H9 (cell line): ENCODE data around the gene TMEM38A. TPM values are rescaled to one million over a fixed set of nuclear protein-coding genes. Genes with fewer than 3 reads are reported as not detected.

Source experiments
- DNase-seq: peaks from one replicate; pipeline ENCODE4 v3.0.0-alpha.2; 2017
- H2AFZ ChIP-seq: one replicate; pipeline ENCODE4 v1.6.1; 2013; ENCODE audit warnings: mild to moderate bottlenecking, low read length, control low read depth, moderate library complexity
- H2AK5ac ChIP-seq: 2 replicates; pipeline ENCODE4 v1.6.1; 2013; ENCODE audit warnings: low read length, control low read depth, mixed read lengths; ENCODE audit not compliant: insufficient read length
- H2BK120ac ChIP-seq: one replicate; pipeline ENCODE4 v1.6.1; 2013; ENCODE audit warnings: low read depth, mild to moderate bottlenecking, low read length, control low read depth, inconsistent platforms; ENCODE audit not compliant: poor library complexity, severe bottlenecking
- H2BK12ac ChIP-seq: 2 replicates; pipeline ENCODE4 v1.6.1; 2013; ENCODE audit warnings: low read length, control low read depth, mixed read lengths, low read depth; ENCODE audit not compliant: insufficient read length
- H2BK15ac ChIP-seq: 2 replicates; pipeline ENCODE4 v1.6.1; 2013; ENCODE audit warnings: low read depth, low read length, control low read depth
- H2BK20ac ChIP-seq: one replicate; pipeline ENCODE4 v1.6.1; 2013; ENCODE audit warnings: low read depth, mild to moderate bottlenecking, low read length, control low read depth, inconsistent platforms; ENCODE audit not compliant: poor library complexity, severe bottlenecking
- H2BK5ac ChIP-seq: 2 replicates; pipeline ENCODE4 v1.6.1; 2013; ENCODE audit warnings: low read length, control low read depth, mixed read lengths; ENCODE audit not compliant: insufficient read length
- H3K14ac ChIP-seq: 2 replicates; pipeline ENCODE4 v1.6.1; 2013; ENCODE audit warnings: low read length, control low read depth; ENCODE audit not compliant: insufficient read depth
- H3K18ac ChIP-seq: 2 replicates; pipeline ENCODE4 v1.6.1; 2013; ENCODE audit warnings: low read depth, mild to moderate bottlenecking, mixed read lengths, low read length, control low read depth; ENCODE audit not compliant: insufficient read length
- H3K23ac ChIP-seq: 2 replicates; pipeline ENCODE4 v1.6.1; 2013; ENCODE audit warnings: low read length, control low read depth, mixed read lengths, low read depth; ENCODE audit not compliant: insufficient read length
- H3K23me2 ChIP-seq: 2 replicates; pipeline ENCODE4 v1.6.1; 2013; ENCODE audit warnings: low read depth, mild to moderate bottlenecking, mixed read lengths, low read length, control low read depth; ENCODE audit not compliant: insufficient read length, poor library complexity, severe bottlenecking
- H3K27ac ChIP-seq: 2 replicates; pipeline ENCODE4 v1.5.1; 2013; ENCODE audit warnings: low read length, control low read depth, mixed read lengths, low read depth; ENCODE audit not compliant: insufficient read length
- H3K27me3 ChIP-seq: 2 replicates; pipeline ENCODE4 v1.6.1; 2013; ENCODE audit warnings: low read length, control low read depth, inconsistent platforms; ENCODE audit not compliant: insufficient read depth
- H3K4ac ChIP-seq: 2 replicates; pipeline ENCODE4 v1.6.1; 2013; ENCODE audit warnings: low read depth, mild to moderate bottlenecking, control low read depth, inconsistent platforms, low read length, moderate library complexity
- H3K4me1 ChIP-seq: 2 replicates; pipeline ENCODE4 v1.6.1; 2013; ENCODE audit warnings: low read length, control low read depth, inconsistent platforms; ENCODE audit not compliant: insufficient read depth
- H3K4me2 ChIP-seq: 2 replicates; pipeline ENCODE4 v1.6.1; 2013; ENCODE audit warnings: low read length, control low read depth, mixed read lengths; ENCODE audit not compliant: insufficient read length, insufficient read depth
- H3K56ac ChIP-seq: 2 replicates; pipeline ENCODE4 v1.6.1; 2013; ENCODE audit warnings: low read depth, mild to moderate bottlenecking, mixed read lengths, low read length, control low read depth; ENCODE audit not compliant: insufficient read length
- H3K79me1 ChIP-seq: 2 replicates; pipeline ENCODE4 v1.6.1; 2013; ENCODE audit warnings: low read depth, mild to moderate bottlenecking, moderate library complexity, low read length, control low read depth, inconsistent platforms; ENCODE audit not compliant: insufficient read depth, poor library complexity, severe bottlenecking
- H3K79me2 ChIP-seq: 2 replicates; pipeline ENCODE4 v1.6.1; 2013; ENCODE audit warnings: low read length, control low read depth, inconsistent platforms; ENCODE audit not compliant: insufficient read depth
- H3K9ac ChIP-seq: 2 replicates; pipeline ENCODE4 v1.6.1; 2013; ENCODE audit warnings: low read length, control low read depth, mixed read lengths; ENCODE audit not compliant: insufficient read length; ENCODE audit errors: extremely low read depth
- H3K9me3 ChIP-seq: one replicate; pipeline ENCODE4 v1.6.1; 2013; ENCODE audit warnings: low read depth, low read length, inconsistent platforms; ENCODE audit not compliant: control insufficient read depth
- H3T11ph ChIP-seq: one replicate; pipeline ENCODE4 v1.6.1; 2013; ENCODE audit warnings: mild to moderate bottlenecking, low read length, control low read depth, inconsistent platforms
- H4K20me1 ChIP-seq: one replicate; pipeline ENCODE4 v1.6.1; 2013; ENCODE audit not compliant: control insufficient read depth, insufficient read length, insufficient read depth
- H4K5ac ChIP-seq: 2 replicates; pipeline ENCODE4 v1.6.1; 2013; ENCODE audit warnings: low read depth, mild to moderate bottlenecking, mixed read lengths, low read length, control low read depth; ENCODE audit not compliant: insufficient read length
- H4K8ac ChIP-seq: replicated peaks from 2 replicates; pipeline ENCODE4 v1.6.1; 2013; ENCODE audit warnings: low read length, control low read depth, mixed read lengths, low read depth; ENCODE audit not compliant: insufficient read length
- H4K91ac ChIP-seq: 2 replicates; pipeline ENCODE4 v1.6.1; 2013; ENCODE audit warnings: low read depth, mild to moderate bottlenecking, moderate library complexity, mixed read lengths, low read length, control low read depth; ENCODE audit not compliant: insufficient read length
- H3K27ac Mint-ChIP-seq, 3 experiments: 2 replicates in 2 of 3; 3 replicates in 1 of 3; pipeline ENCODE4 v1.8.0; 2020 to 2021; ENCODE audit warnings: mixed read lengths in 3 of 3, mild to moderate bottlenecking in 1 of 3, moderate library complexity in 1 of 3
- H3K27me3 Mint-ChIP-seq: 2 replicates; pipeline ENCODE4 v1.8.0; 2021; ENCODE audit warnings: low read depth, mild to moderate bottlenecking, moderate library complexity, mixed read lengths
- H3K36me3 Mint-ChIP-seq, 3 experiments: 2 replicates in 2 of 3; 3 replicates in 1 of 3; pipeline ENCODE4 v1.8.0; 2020 to 2021; ENCODE audit warnings: low read depth in 3 of 3, mixed read lengths in 3 of 3; ENCODE audit not compliant: insufficient read depth in 1 of 3
- H3K4me1 Mint-ChIP-seq, 2 experiments: 2 replicates each; pipeline ENCODE4 v1.8.0; 2020; ENCODE audit warnings: mixed read lengths in 2 of 2
- H3K4me3 Mint-ChIP-seq, 2 experiments: 2 replicates in 1 of 2; 3 replicates in 1 of 2; pipeline ENCODE4 v1.8.0; 2020 to 2021; ENCODE audit warnings: mild to moderate bottlenecking in 2 of 2, mixed read lengths in 2 of 2, moderate library complexity in 1 of 2
- H3K9me3 Mint-ChIP-seq, 2 experiments: 2 replicates in 1 of 2; 3 replicates in 1 of 2; pipeline ENCODE4 v1.8.0; 2020; ENCODE audit warnings: mild to moderate bottlenecking in 2 of 2, mixed read lengths in 2 of 2, moderate library complexity in 1 of 2
- CTCF ChIP-seq: fragments of 200-600 bp; sonication (generic); conservative IDR thresholded peaks from 3 replicates; pipeline ENCODE4 v1.8.0; 2021; ENCODE audit warnings: antibody characterized with exemption, mild to moderate bottlenecking
- WGBS: extraction: QIAGEN DNeasy Blood & Tissue Kit; methylation state at CpG from one replicate; pipeline ENCODE4 v1.1.7; 2013; ENCODE audit warnings: missing lambda C conversion rate, low lambda C conversion rate, mixed read lengths; ENCODE audit not compliant: insufficient read length; ENCODE audit errors: extremely low coverage; 5-methylcytosine and 5-hydroxymethylcytosine counted together
- total RNA-seq: library from RNA; stranded (reverse); gene quantifications from 2 replicates; pipeline ENCODE4 v1.2.1, GENCODE V29; 2021

TMEM38A gene
- total RNA-seq, 1 experiment from 2014 or later: 7.4 TPM

GRCh38 chr19:16670291-16670690 lies 9.4 kb downstream of the TMEM38A start:
- H3K56ac ChIP-seq: no peak overlapping the region
- no peak overlapping the region for H2BK120ac ChIP-seq
- no peak overlapping the region for H2BK5ac ChIP-seq
- no peak overlapping the region for H3K9ac ChIP-seq
- H3K4me1 ChIP-seq: no peaks in the 10 kb centered on the region
- TF ChIP-seq CTCF: no peak
- no peak overlapping the region for H3K18ac ChIP-seq
- H3K27ac Mint-ChIP-seq: no peak overlapping the region
- H4K5ac ChIP-seq: no peak overlapping the region
- no peak overlapping the region for H3K14ac ChIP-seq
- no peaks in the 10 kb centered on the region for H3K9me3 ChIP-seq
- H3K27ac ChIP-seq: no peak overlapping the region
- H3K4me2 ChIP-seq: no peak overlapping the region
- no peak overlapping the region for H3T11ph ChIP-seq
- H3K4ac ChIP-seq: no peak overlapping the region
- no peaks in the 10 kb centered on the region for H3K9me3 Mint-ChIP-seq
- H3K36me3 Mint-ChIP-seq: peaks cover 0 to 1% (median 1%) of the 10 kb centered on the region in 3 experiments; a peak in 3 of 7 replicates
- no peaks in the 10 kb centered on the region for H3K23me2 ChIP-seq
- H4K20me1 ChIP-seq: no peaks in the 10 kb centered on the region
- H4K91ac ChIP-seq: no peak overlapping the region
- no peak overlapping the region for H2BK15ac ChIP-seq
- H3K27me3 Mint-ChIP-seq: no peaks in the 10 kb centered on the region
- H3K79me1 ChIP-seq: no peaks in the 10 kb centered on the region
- peaks cover 5 to 7% of the 10 kb centered on the region in 2 experiments; a peak in 2 of 4 replicates for H3K4me1 Mint-ChIP-seq
- H3K23ac ChIP-seq: no peak overlapping the region
- H3K27me3 ChIP-seq: no peaks in the 10 kb centered on the region
- H3K79me2 ChIP-seq: no peaks in the 10 kb centered on the region
- no peak for DNase-seq
- no peak overlapping the region for H2BK12ac ChIP-seq
- no peak overlapping the region for H4K8ac ChIP-seq
- H2AK5ac ChIP-seq: no peak overlapping the region
- H2BK20ac ChIP-seq: no peak overlapping the region
- H3K4me3 Mint-ChIP-seq: no peak overlapping the region
- WGBS: no CpG with 5 or more reads among the region's 13 CpGs
- no peak overlapping the region for H2AFZ ChIP-seq
